GM18519 (cell line): ENCODE results near the gene ARHGEF39.

Experiments
- ATAC-seq: cut with Tn5 transposase; IDR thresholded peaks from one replicate; pipeline ENCODE4 v1.9.1; 2021; ENCODE audit warnings: mild to moderate bottlenecking, moderate library complexity; ENCODE audit not compliant: unreplicated experiment, low FRiP score

Gene ARHGEF39, protein sequence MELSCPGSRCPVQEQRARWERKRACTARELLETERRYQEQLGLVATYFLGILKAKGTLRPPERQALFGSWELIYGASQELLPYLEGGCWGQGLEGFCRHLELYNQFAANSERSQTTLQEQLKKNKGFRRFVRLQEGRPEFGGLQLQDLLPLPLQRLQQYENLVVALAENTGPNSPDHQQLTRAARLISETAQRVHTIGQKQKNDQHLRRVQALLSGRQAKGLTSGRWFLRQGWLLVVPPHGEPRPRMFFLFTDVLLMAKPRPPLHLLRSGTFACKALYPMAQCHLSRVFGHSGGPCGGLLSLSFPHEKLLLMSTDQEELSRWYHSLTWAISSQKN

DNA sequence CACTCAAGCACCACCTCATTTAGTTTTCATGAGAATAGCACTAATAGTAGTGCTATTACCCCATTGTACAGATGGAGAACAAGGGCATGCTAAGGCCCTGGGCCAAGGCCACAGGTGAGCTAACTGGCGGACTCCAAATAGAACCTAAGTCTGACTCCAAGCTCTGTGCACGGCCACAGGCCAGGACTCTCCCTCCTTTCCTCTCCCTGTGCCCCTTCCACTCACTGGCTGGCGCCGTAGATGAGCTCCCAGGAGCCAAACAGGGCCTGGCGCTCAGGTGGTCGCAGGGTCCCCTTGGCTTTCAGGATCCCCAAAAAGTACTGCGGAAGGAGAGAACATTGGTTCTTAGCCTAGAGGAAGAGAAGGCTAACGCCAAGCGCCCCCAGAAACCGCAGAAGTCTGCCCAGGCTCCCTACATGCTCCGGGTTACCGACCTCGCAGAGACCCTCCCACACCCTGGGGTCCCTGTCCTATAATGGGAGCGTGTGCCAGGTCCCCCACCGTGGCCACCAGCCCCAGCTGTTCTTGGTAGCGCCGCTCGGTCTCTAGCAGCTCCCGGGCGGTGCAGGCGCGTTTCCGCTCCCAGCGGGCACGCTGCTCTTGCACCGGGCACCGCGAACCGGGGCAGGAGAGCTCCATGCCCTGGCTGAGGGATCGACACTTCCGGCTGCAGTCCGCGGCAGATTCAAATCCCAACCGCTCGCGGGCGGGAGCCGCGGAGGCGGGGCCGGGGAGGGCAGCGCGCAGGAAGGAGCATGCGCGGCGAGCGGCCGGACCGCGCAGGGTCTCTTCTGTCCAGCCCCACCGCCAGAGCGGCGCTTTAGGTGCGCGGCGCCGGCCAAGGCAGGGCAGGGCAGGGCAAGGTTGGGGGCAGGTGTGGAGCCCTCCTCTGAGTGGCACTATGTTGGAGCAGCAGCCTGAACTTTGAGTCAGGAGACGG is at the start of gene ARHGEF39:
ARHGEF39 (minus strand) TSS at position 665 of the 940 bp plus-strand sequence; CDS start at position 639, 26 bp downstream.
- ATAC-seq: peak; percentile 50

DNA sequence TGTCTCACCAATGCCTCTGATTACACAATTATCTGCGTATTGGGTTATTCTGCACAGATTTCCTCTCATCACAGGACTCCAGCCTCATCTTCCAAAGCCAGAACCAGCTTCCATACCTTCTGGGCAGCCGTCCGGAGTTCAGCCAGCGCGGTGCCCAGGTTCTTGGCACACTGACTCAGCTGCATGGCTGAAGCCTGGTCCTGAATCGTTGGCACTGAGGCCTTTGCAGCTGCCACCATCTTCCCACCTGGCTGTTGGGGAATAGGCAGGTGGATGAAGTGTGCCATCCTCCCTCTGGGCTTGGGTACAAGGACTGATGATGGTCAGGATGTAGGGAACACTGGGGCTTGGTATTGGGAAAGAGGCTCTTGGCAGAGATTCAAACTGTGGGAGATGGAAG is 49.1 kb upstream of the ARHGEF39 start:
- no peak for ATAC-seq

DNA sequence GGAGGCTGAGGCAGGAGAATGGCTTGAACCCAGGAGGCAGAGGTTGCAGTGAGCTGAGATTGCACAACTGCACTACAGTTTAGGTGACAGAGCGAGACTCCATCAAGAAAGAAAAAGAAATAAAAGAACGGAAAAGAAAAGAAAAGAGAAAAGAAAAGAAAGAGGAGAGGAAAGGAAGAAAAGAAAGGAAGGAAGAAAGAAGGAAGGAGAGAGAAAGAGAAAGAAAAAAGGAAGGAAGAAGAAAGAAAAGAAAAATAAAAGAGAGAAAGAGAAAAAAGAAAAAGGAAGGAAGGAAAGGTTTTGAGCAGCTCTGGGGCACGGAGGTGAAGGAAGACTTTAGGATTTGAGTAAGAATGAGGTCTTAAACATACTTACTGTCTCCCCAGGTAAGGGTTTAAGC is 48.6 kb upstream of the ARHGEF39 start:
- no peak for ATAC-seq

DNA sequence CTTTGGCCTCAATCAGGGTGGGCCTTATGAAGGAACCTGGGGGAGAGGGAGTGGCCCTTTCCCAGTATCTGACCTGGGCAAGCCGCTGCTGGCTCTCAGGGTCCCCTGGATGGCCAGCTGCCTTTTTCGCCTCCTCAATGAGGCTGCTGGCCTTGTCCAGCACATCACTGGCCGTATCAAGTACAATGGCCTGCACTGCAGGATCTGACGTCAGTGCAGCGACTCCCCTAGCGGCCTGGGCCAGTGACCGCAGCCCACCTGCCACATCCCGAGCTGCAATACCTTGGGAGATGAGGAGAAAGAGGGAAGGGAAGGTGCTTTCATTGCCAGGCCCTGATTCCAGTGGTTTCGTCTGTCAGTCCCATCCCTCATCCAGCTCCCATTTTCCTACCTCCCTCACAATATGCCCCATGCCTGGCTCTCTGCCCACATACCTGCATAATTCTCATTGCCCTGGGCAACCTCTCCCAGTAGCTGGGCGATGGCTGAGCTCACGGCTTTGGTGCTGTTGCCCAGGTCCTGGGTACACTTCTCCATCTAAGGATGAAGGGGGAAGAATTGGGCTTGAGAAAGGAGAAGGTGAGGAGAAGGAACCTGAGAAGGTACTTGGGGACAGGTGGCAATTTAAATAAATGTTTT is 47.9 kb upstream of the ARHGEF39 start:
- ATAC-seq: no peak

DNA sequence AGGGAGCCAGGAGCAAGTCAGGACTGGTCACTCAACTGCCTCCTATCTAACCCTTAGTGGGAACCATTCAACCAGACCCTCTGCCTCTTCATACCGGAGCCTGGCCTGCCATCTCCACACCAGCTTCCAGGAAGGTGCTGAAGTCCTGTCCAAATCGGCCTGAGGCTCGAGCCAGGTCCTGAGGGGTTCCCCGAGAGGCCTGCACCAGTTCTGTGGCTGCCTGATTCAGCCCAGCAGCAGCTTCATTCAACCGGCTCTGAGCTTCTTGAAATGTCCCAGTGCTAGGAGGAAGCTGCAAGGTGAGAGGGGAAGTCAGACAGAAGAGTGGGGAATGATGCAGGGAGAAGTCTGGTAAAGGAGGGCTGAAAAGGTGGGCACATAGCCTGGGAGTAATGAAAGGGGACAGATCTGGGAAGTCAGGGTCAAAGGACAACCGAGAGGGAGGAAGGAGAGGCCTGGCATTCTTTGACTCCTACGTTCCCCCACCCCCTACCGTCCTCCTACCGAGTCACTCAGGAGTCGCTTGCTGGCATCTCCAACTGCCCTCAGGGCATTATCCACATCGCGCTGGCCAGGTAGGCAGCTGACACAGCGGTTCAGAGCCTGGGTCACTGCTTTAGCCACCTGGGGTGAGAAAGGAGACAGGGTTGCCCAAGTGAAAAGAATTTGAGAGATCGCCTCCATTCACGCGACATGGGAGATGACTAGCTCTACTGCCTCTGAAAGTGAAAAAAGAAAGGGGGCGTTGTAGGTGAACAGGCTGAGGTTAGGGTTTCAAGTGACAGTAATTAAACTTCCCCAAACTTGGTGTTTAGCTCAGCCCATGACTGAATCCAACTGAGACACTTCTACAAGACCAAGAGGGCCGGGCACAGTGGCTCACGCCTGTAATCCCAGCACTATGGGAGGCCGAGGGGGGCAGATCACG is 46.8 kb upstream of the ARHGEF39 start:
- no peak for ATAC-seq

DNA sequence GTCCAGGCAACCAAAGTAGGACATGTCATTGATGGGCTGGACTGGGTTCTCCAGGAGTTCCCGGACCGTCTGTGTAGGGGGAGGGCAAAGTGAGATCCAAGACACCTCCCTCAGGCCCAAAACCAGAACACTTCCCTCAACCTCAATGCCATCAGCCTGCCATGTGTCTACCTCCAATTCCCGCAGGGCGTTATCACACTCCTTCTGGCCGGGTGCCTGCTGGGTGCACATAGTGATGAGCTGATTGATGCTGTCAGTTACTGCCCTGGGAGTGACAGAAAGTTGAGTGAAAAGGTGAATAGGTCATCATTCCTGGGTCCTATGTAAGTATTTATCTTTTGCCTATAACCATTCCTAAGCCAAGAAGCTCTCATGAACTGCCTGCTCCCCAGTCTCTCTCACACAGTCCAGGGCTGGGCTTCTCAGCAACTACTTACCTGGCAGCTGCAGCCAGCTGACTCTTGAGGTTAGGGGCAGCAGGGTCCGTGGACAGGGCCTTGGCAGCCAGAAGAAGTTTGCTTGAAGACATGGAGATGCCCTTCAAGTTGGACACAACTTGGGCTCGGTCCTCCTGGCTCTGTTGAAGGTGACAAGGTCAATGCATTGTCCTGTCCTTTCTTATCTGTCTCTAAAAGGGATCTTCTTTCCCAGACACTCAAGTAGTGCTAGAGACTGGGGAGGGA is 46.0 kb upstream of the ARHGEF39 start:
- no peak for ATAC-seq

DNA sequence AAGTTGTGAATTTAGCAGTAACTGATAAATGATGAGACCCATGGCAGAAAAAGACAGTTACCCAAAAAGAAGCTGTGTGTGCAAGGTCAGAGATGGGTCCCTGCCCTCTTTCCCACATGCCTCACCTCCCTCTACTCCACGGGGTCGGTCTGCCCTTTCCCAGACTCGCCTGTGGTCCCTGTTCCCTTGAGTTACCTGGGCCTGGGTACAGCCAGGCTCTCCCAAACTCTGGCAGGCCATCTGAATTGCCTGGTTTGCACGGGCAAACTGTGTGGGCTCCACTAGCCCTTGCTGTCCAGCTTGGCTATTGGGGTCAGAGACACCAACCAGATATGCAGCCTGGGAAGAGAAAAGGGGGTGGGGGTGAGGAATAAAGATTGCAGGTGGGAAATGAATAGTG is 43.2 kb upstream of the ARHGEF39 start:
- no peak for ATAC-seq

DNA sequence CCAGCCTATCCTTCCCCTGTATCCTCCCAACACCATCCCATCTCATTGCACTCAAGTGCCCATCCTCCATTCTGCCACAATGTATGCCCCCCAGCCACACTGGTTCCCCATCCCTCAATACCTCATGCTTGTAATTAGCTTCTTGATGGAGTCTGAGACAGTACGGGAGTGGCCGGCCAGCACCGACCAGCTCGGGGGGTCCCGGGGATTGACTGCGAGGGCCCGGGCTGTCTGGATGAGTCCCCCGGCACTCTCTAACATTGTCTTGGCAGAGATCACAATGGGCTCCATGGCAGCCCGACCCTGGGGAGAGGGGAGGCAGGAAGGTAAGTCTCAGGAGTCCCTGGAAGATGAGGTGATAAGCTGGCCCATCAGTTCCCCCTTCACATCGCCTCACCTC is 42.0 kb upstream of the ARHGEF39 start:
- no peak for ATAC-seq

DNA sequence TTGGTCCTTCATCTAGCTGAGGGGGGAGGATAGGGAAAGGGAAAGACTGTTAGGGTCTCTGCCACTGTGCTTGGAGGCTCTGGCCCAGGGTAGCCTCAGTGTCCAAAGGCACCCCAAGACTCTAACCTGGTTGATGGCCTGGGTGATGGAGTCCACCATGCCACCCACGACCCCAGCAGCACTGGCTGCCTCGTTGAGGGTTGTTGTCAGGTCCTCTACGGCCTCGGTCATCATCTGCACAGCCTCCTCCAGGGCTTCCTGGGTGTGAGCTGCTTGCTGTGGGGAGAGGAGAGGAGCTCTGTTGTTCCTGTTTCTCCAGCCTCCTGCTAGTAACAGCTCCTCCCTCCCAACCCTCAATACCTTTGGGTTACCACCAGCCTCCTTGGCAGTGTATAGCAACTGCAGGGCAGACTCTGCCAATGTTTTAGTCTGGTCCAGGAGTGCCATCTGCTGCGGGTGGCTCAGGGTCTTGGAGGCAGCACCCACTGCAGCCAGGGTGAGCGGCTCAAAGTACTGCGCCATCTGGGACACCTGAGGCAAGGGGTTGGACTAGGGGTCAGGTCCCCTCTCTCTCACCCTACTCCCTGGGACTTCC is 40.9 kb upstream of the ARHGEF39 start:
- no peak for ATAC-seq

DNA sequence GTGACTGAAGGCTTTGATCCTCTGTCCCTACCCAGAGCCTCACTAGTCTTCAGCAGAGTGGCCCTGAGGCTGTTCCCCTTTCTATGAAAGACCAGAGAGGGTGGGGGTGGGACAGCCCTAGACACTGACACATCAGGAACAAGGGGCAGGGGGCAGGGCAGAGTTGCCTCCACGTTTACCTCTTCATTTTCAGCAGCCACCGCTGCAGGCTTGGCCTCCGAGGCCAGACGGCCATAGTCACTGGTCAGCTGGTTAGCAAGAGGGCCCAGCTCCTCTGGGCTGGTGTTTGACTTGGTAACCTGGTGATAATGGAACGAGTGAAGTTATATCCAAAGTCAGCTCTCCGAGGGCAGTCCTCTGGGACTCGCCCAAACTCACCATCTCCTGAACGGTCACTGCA is 40.4 kb upstream of the ARHGEF39 start:
- no peak for ATAC-seq

DNA sequence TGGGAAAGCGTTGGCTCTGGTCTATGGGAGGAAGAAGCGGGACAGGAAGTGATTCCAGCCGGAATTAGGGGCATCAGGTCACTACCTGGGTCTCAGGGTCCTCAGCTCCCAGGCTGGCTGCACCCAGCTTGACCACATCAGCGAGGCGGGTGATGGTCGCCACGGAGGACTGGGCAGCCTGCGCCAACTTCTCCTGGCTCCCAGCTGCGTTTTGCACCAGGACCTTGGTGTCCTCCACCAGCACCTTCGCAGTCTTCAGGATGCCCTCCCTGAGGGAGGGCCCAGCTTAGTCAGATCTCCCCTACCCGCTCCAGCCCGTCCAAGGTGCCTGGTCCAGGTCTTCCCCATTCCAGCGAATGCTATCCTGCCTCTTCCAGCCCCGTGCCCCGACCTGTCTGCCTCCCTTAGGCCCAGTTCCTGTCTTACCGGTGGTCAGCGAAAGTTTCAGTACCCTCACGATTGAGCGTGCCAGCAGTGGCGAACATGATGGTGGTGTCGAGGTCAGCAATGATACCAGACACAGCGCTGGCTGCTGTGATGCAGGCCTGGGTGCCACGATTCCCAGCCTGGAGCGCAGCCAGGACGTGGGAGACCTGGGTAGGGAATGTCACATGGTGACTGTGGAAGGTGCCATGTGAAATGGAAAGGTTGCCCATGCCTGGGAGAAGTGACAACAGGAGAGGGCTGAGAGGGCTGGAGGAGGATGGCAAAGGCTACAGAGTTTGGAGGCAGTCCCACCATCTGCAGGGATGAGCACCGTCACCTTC is 39.1 kb upstream of the ARHGEF39 start:
- no peak for ATAC-seq

DNA sequence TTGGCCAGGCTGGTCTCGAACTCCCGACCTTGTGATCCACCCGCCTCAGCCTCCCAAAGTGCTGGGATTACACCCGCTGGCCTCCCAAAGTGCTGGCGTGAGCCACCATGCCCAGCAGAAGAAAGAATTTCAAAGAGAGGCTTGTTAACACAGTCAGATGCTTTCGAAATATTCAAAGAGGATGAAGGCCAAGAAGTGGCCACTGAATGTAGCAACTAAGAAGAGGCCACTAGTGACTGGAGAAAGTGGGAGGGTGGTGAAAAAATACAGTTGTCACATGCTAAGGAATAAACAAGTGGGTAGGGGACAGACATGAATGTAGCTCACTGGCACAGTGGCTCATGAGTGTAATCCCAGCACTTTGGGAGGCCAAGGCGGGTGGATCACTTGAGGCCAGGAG is 37.7 kb upstream of the ARHGEF39 start:
- ATAC-seq: no peak

DNA sequence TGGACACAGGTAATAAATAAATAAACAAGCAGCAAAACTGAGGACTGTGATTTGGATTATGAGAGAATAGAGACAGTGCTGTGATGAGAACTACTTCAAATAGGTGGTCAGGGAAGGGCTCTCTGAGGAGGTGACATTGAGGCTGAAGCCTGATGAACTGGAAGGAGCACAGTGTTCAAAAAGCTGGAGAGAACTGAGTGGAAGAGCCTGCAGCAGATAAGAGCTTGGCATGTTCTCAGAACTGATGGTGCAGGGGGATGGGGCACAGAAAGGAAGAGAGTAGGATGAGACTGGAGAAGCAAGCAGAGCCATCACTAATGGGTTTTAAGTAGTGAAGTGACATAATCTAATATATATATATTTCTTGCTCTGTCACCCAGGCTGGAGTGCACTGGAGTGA is 35.9 kb upstream of the ARHGEF39 start:
- no peak for ATAC-seq

DNA sequence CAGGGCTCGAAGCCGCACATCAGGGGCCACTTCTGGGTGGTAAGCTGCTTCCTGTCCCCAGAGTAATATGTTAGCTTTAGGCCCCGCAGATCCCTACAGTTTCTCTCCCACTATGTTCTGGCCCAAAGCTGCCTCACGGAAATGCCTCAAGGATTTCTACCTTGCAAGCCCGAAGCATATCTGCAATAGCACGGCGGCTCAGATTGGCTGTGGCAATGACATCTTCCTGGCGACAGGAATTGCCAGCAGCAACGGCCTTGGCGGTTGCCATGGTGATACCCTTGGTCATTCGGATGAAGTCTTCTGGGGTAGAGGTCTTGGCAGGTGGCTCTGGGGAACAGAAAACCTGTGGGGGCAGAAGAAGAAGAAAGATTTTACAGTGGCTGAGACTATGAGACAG is 35.0 kb upstream of the ARHGEF39 start:
- ATAC-seq: no peak

DNA sequence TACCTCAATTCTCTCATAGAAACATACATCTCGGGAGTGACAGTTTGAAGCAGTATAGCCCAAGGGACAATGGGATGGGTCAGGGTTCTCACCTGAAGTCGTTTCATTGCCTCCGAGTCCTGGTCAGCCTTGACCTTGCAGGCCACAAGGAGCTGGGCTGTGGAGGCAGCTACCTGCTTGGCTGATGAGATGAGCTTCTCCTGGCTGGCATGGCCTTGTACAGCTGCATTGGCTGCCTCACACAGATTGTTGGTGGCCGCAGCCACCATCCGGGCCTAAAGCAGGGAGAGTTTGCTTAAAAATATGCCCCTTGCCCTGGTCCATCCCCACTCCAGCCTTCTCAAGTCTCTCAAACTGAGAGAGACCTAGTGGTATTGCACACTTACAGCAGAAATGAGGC is 33.2 kb upstream of the ARHGEF39 start:
- no peak for ATAC-seq

DNA sequence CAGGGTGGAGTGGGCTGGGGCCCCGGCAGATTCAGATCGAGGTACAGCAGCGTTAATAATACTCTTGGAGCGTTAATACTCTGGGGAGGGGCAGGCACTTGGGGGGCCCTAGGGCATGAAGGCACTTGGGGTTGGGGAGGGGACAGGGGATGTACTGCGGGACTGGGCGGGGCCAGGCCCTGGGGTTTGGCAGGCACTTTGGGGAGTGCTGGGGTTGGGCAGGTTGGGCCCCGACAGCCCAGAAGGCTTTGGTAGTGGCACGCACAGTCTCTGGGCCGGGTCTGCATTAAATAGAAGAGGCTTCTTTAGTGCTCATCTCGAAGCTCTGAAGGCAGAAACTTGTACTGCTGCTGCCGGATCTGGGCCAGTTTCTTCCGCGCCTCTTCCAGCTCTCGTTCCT is 32.5 kb upstream of the ARHGEF39 start:
- ATAC-seq: no peak

DNA sequence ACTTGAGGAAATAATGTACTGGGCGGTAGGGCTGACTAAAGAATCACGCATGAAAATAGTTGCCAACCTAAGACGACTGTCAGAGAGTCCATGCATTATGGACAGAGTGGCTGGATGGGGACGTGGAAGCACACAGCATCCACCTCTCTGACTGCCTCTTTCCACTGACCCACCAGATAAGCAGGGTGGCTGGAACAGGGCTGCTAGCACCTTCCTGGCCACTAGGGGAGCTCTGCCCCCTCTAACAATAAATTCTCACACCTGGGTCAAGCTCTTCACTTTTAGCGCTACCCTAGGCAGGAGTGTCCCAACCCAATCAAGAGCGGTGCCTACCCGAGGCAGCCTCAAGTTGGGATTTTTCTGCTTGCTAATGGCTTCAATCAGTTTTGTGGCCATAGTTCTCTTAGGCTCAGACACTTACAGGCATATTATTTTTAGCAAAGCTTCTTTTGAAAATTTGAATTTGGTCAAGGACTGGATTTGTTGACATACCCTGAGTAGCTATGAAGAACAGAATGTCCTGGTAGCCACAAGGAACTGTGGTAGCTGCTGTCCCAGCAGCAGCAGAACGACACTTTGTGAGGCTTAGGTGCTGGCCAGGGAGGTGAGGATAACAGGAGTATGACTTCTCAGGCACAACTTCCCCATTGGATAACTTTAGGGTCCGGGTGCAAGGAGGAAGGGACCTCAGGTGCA is 31.7 kb upstream of the ARHGEF39 start:
- ATAC-seq: peak; percentile 64

DNA sequence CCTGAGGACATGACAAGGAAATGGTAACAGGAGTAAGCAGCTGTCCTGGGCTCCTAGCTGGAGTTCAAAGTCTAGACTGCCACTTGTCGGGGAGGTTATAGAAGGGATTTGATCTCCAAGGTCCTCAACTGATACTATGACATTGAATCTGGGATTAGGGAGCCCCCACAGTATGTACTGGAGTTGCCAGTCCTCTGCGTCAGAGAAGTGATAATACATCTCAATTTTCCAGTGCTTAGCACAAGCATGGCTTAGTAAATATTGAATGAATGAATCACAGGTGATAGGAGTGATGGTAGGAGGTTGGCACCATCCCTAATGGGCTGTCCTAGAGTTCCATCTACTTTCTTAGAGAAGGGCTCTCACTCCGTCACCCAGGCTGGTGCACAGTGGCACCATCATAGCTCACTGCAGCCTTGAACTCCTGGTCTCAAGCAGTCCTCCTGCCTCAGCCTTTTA is 31.0 kb upstream of the ARHGEF39 start:
- ATAC-seq: no peak
